Peyer's patch (tissue), 4 donors: ENCODE measurements around the gene BTBD7. TPM values are rescaled to one million over a fixed set of nuclear protein-coding genes. Genes with fewer than 3 reads are reported as not detected.

Experiments
- DNase-seq, 3 donors: peaks; one replicate each; pipeline ENCODE4 v3.0.0-alpha.2; 2017 to 2019
- H3K27ac ChIP-seq, 4 donors: fragments of 200-600 bp; sonication (generic); one replicate each; pipeline ENCODE4 v1.5.1; 2016 to 2019
- H3K27me3 ChIP-seq, 2 donors: fragments of 200-600 bp; sonication (generic); one replicate each; pipeline ENCODE4 v1.5.1; 2019
- H3K36me3 ChIP-seq, 3 donors: fragments of 200-600 bp; sonication (generic); one replicate each; pipeline ENCODE4 v1.5.1; 2016 to 2019
- H3K4me1 ChIP-seq, 4 donors: fragments of 200-600 bp; sonication (generic); one replicate each; pipeline ENCODE4 v1.5.1; 2016 to 2019
- H3K4me3 ChIP-seq, 4 donors: fragments of 200-600 bp; sonication (generic); 1 replicate in 3 of 4; 2 replicates in 1 of 4; pipeline ENCODE4 v1.5.1; 2016 to 2019; ENCODE audit warnings: mild to moderate bottlenecking in 1 of 4
- H3K9me3 ChIP-seq, 4 donors: fragments of 200-600 bp; sonication (generic); one replicate each; pipeline ENCODE4 v1.5.1; 2016 to 2019; ENCODE audit warnings: mild to moderate bottlenecking in 1 of 4
- POLR2A ChIP-seq, 2 donors: fragments of 450-650 bp; IDR thresholded peaks; one replicate each; pipeline ENCODE4 v1.5.1; 2017; ENCODE audit warnings: antibody characterized with exemption in 2 of 2, mild to moderate bottlenecking in 2 of 2, moderate library complexity in 2 of 2
- total RNA-seq, 4 donors: library from RNA; depleted of rRNA; stranded (reverse); fragments of >200 nt; gene quantifications; one replicate each; pipeline ENCODE4 v1.1.0, GENCODE V29; 2016
- TF ChIP-seq, protein P1 (sequence below), 6 experiments: fragments of 450-650 bp in 4 of 6; fragments of 200-600 bp in 2 of 6; sonication (generic) in 1 of 6; IDR thresholded peaks; one replicate each; pipeline ENCODE4 v1.5.1; 2017 to 2019; ENCODE audit warnings: antibody characterized with exemption in 6 of 6, mild to moderate bottlenecking in 3 of 6, moderate library complexity in 1 of 6

BTBD7 gene
- total RNA-seq, 4 donors from 2014 or later = 28.1 to 38.1 (median 32.2) TPM

DNA sequence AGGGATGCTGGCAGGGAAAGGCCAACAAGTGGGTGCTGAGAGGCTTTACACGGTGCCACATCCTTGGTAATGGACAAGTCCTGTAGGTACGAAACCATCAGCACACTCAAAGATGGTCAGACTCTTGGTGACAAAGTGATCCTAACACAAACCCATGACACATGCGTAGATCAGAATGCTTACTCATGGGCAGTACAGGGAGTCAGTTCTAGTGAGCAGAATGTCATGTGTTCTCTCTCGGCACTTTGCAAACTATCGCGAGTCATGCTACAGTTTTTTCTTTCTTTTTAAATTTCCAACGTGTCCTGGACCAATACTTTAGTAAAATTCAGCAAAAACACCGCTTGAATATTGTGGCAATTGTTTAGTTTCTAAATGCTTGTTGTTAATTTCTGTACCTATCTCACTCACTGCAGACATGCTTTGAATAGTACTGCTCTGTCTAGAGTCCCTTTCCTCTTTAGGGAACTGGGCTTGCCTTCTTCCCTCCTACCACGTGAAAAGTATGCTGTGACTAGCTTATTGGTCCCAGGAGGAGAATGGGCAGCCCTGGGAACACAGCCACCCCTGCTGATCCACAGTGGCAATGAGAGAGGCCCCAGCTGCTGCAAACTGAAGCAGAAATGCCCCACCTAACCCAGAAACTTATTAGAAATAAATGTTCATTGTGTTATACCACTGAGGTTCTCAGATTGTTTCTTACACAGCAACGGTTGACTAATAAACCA lies 63.3 kb downstream of the BTBD7 start:
- no peaks in the 10 kb centered on the region for H3K27me3 ChIP-seq
- no peaks in the 10 kb centered on the region for H3K4me1 ChIP-seq
- H3K36me3 ChIP-seq = no peaks in the 10 kb centered on the region
- DNase-seq = no peak
- H3K4me3 ChIP-seq = no peak overlapping the region
- H3K27ac ChIP-seq = no peak overlapping the region
- no peaks in the 10 kb centered on the region for H3K9me3 ChIP-seq
- TF ChIP-seq, protein P1, sequence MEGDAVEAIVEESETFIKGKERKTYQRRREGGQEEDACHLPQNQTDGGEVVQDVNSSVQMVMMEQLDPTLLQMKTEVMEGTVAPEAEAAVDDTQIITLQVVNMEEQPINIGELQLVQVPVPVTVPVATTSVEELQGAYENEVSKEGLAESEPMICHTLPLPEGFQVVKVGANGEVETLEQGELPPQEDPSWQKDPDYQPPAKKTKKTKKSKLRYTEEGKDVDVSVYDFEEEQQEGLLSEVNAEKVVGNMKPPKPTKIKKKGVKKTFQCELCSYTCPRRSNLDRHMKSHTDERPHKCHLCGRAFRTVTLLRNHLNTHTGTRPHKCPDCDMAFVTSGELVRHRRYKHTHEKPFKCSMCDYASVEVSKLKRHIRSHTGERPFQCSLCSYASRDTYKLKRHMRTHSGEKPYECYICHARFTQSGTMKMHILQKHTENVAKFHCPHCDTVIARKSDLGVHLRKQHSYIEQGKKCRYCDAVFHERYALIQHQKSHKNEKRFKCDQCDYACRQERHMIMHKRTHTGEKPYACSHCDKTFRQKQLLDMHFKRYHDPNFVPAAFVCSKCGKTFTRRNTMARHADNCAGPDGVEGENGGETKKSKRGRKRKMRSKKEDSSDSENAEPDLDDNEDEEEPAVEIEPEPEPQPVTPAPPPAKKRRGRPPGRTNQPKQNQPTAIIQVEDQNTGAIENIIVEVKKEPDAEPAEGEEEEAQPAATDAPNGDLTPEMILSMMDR (IDR thresholded peaks at IDR 0.05) = no peak
- no peak for TF ChIP-seq POLR2A (IDR thresholded peaks at IDR 0.05)

DNA sequence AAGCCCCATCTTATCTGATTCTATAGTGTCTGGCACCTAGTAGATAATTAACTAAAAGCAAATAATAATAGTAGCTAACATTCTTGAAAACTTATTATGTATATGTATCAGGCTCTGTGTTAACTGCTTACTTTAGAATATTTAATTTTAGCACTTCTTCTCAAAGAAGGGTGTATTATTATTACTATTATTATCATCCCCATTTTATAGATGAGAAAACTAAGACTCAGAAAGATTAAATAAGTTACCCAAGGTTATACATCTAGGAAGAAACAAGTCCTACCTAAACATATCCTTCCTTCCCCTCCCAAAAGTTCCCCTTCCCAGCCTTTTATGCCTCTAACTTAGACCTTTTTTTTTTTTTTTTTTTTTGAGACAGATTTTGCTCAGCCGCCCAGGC lies 64.4 kb downstream of the BTBD7 start:
- no peaks in the 10 kb centered on the region for H3K9me3 ChIP-seq
- H3K4me1 ChIP-seq = no peaks in the 10 kb centered on the region
- peaks cover 0 to 7% (median 0%) of the 10 kb centered on the region in 3 donors for H3K36me3 ChIP-seq
- no peaks in the 10 kb centered on the region for H3K27me3 ChIP-seq
- H3K4me3 ChIP-seq = no peak overlapping the region
- H3K27ac ChIP-seq = no peak overlapping the region
- TF ChIP-seq POLR2A (IDR thresholded peaks at IDR 0.05) = no peak
- TF ChIP-seq, protein P1 (IDR thresholded peaks at IDR 0.05) = no peak
- DNase-seq = no peak

DNA sequence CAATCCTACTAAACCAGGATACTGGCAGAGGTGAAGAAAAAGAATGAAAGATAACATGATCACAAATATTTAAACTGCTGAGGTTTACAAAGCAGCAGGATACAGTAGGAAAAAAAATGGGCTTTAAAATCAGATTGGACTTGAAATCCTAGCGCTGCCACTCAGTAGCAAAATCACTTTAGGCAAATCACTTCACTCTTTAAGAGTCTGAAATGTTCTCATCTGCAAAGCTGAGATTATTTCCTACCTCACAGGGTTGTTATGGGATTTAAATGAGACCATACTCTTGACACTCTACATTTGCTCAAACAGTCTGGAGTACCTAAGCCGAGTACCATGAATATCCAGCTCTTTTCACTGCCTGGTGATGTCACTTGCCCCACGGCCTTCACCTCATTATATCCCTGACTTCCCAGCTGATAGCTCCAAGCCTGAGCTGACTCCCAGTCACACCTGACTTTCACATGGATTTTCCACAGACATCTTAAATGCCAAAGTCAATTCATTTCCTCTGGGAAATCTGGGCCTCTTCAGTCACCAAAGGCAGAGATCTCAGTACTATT lies 65.6 kb downstream of the BTBD7 start:
- peaks cover 0 to 19% (median 0%) of the 10 kb centered on the region in 3 donors for H3K36me3 ChIP-seq
- H3K27ac ChIP-seq = no peak overlapping the region
- H3K4me1 ChIP-seq = no peaks in the 10 kb centered on the region
- TF ChIP-seq POLR2A (IDR thresholded peaks at IDR 0.05) = no peak
- TF ChIP-seq, protein P1 (IDR thresholded peaks at IDR 0.05) = no peak
- H3K4me3 ChIP-seq = no peak overlapping the region
- H3K27me3 ChIP-seq = no peaks in the 10 kb centered on the region
- no peak for DNase-seq
- no peaks in the 10 kb centered on the region for H3K9me3 ChIP-seq

DNA sequence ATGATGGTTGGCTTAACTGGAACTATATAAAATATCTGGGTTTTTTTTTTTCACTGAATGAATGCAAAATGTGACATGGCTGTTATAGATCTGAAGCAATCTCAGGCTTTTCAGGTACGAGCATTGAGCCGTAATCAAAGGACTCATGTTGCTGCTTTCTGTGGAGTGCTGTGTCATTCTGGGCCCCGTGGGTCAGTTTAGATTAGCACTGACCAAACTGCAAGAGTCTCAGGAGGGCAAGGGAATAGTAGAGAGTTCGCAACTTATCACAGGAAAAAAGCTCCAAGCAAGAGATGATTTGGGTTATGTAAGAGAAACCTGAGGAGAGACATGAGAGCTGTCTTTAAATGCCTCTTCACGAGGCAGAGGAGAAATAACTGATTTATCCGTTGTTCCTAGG lies 66.7 kb downstream of the BTBD7 start:
- TF ChIP-seq POLR2A (IDR thresholded peaks at IDR 0.05) = no peak
- TF ChIP-seq, protein P1 (IDR thresholded peaks at IDR 0.05) = no peak
- Histone ChIP-seq H3K9me3 (no peaks in the 10 kb centered on the region), H3K4me1 (no peaks in the 10 kb centered on the region), H3K4me3 (no peak overlapping the region), H3K27ac (no peak overlapping the region), H3K27me3 (no peaks in the 10 kb centered on the region), H3K36me3 (peaks cover 0 to 26% (median 0%) of the 10 kb centered on the region in 3 donors)
- DNase-seq = no peak

DNA sequence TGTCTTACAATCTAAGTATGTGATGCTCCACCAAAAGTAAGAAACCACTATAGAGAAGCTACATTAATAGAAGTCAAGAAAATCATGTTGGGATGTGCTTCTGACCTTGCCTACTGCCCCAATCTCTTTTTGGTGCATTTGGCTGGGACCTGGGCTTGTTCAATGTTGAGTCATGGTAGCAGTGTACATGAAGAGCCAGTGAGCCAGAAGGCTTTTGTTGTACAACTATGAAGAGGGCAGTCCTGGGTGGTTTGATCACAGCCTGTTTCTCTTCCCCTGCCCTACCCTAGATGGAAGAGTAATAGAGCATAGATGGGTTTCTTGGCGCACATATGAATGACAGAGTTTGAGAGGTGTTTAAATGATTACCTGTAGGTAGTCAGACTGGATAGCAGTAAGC lies 69.4 kb downstream of the BTBD7 start:
- Histone ChIP-seq H3K4me1 (no peaks in the 10 kb centered on the region), H3K27me3 (no peaks in the 10 kb centered on the region), H3K4me3 (no peak overlapping the region), H3K9me3 (no peaks in the 10 kb centered on the region), H3K27ac (no peak overlapping the region), H3K36me3 (peaks cover 0 to 34% (median 0%) of the 10 kb centered on the region in 3 donors)
- TF ChIP-seq, protein P1 (IDR thresholded peaks at IDR 0.05) = no peak
- TF ChIP-seq POLR2A (IDR thresholded peaks at IDR 0.05) = no peak
- no peak for DNase-seq
